Ovary (tissue), 9 donors: ENCODE data around the gene ATP6V1A. TPM values are rescaled to one million over a fixed set of nuclear protein-coding genes. Genes with fewer than 3 reads are reported as not detected.

Source experiments
- DNase-seq, 5 donors: peaks; one replicate each; pipeline ENCODE4 v3.0.0-alpha.2; 2019 to 2020
- H3K27ac ChIP-seq, 2 donors: fragments of 200-600 bp; one replicate each; pipeline versions ENCODE4 v1.5.1 to v1.8.0; 2019 to 2022
- H3K27me3 ChIP-seq: fragments of 200-600 bp; one replicate; pipeline ENCODE4 v1.8.0; 2022
- H3K36me3 ChIP-seq: fragments of 200-600 bp; sonication (generic); one replicate; pipeline ENCODE4 v1.5.1; 2019
- H3K4me1 ChIP-seq: one replicate; pipeline ENCODE4 v1.8.1; 2013; ENCODE audit warnings: mild to moderate bottlenecking, moderate library complexity; ENCODE audit not compliant: insufficient read depth
- H3K4me3 ChIP-seq: fragments of 200-600 bp; sonication (generic); one replicate; pipeline ENCODE4 v1.5.1; 2017
- H3K9me3 ChIP-seq, 2 donors: fragments of 200-600 bp in 1 of 2; sonication (generic) in 1 of 2; one replicate each; pipeline versions ENCODE4 v1.5.1 to v1.8.1; 2013 to 2019; ENCODE audit warnings: mild to moderate bottlenecking in 1 of 2, moderate library complexity in 1 of 2
- CTCF ChIP-seq, 3 donors: fragments of 450-650 bp in 2 of 3; fragments of 200-600 bp in 1 of 3; IDR thresholded peaks; one replicate each; pipeline versions ENCODE4 v1.5.1 to v1.8.0; 2016 to 2022; ENCODE audit warnings: antibody characterized with exemption in 3 of 3, mild to moderate bottlenecking in 1 of 3
- EP300 ChIP-seq: sonication (generic); formaldehyde crosslinking; IDR thresholded peaks from one replicate; pipeline ENCODE4 v1.6.1; 2017; ENCODE audit warnings: antibody characterized with exemption
- POLR2A ChIP-seq: fragments of 450-650 bp; IDR thresholded peaks from one replicate; pipeline ENCODE4 v1.6.1; 2017; ENCODE audit warnings: antibody characterized with exemption, mild to moderate bottlenecking, moderate library complexity
- WGBS, 3 donors: extraction: QIAGEN DNeasy Blood & Tissue Kit in 1 of 3; methylation state at CpG; one replicate each; pipeline versions ENCODE4 v1.1.5 to v1.1.7; 2013 to 2017; 5-methylcytosine and 5-hydroxymethylcytosine counted together
- intact Hi-C, 4 donors: fragments of 100-400 bp; cut with DNase I; formaldehyde crosslinking; loops; one replicate each; pipeline versions ENCODE4 v1.11.0 to v1.15.1; 2022 to 2023
- polyA plus RNA-seq, 2 donors: library from polyadenylated mRNA; stranded (reverse); fragments of 200-250 nt in 1 of 2; fragments of 350-450 nt in 1 of 2; fragmentation: Illumina TruSeq in 1 of 2; extraction: RNeasy Lipid Tissue Mini Kit (QIAGEN cat#74804) in 1 of 2; gene quantifications; one replicate each; pipeline ENCODE4 v1.2.3, GENCODE V29; 2013 to 2014
- total RNA-seq, 7 donors: library from RNA; depleted of rRNA in 2 of 7; stranded (reverse); fragments of >200 nt in 2 of 7; fragmentation: NEBNext Ultra II Directional in 3 of 7; extraction: Animal tissue kit (Norgen Biotek cat#: 25700) in 3 of 7; gene quantifications; one replicate each; pipeline versions ENCODE4 v1.1.0 to v1.2.4, GENCODE V29; 2016 to 2023
- donor health status: DM: no; HTN: no; CAD: no; lungs with moderate emphysema.
- donor health status: DM: no; HTN: no; CAD: no.
- donor health status: Bipolar disorder and iron deficiency.
- donor health status: DM: yes; HTN: yes; CAD: no.
- donor health status: DM: no; HTN: no; CAD: no.
- donor health status: DM: yes; HTN: yes; CAD: no.

ATP6V1A gene
- total and polyA plus RNA-seq, 9 donors: 9.3 to 55.3 (median 38.3) TPM

GRCh38 chr3:113743006-113743630 is 3.7 kb upstream of the ATP6V1A start:
- intact Hi-C loops: no loop called here
- TF ChIP-seq POLR2A (no peak), EP300 (no peak), CTCF (IDR thresholded peaks at IDR 0.05) (no peak)
- H3K9me3 ChIP-seq: no peaks in the 10 kb centered on the region
- no peak overlapping the region for H3K27ac ChIP-seq
- H3K36me3 ChIP-seq: no peaks in the 10 kb centered on the region
- DNase-seq: no peak
- H3K4me3 ChIP-seq: no peak overlapping the region
- peaks cover 5% of the 10 kb centered on the region for H3K4me1 ChIP-seq
- WGBS, 3 donors: 69 to 71% (median 70%) methylated on average over 7 of the region's 7 CpGs
- H3K27me3 ChIP-seq: no peaks in the 10 kb centered on the region

GRCh38 chr3:113744941-113745755 is 1.7 kb upstream of the ATP6V1A start:
- Histone ChIP-seq H3K4me1 (peaks cover 7% of the 10 kb centered on the region), H3K4me3 (peak overlapping the region; percentile 91), H3K36me3 (no peaks in the 10 kb centered on the region), H3K27me3 (no peaks in the 10 kb centered on the region), H3K9me3 (no peaks in the 10 kb centered on the region), H3K27ac (peak overlapping the region; percentile 80 to 99)
- intact Hi-C loops: loop anchor here in 1 of 4 donors (5.0 kb wide), 2 partner anchors 1183 to 1402 kb away; partner anchors contain the start of genes ATG3, SLC35A5 and ZBTB20
- peak; percentile 50 to 79 (median 66) for DNase-seq
- WGBS, 3 donors: 1% methylated on average over 35 of the region's 35 CpGs
- no peak for TF ChIP-seq POLR2A
- no peak for TF ChIP-seq EP300
- TF ChIP-seq CTCF (IDR thresholded peaks at IDR 0.05): peak; percentile 10 to 64 (median 45)

- no peaks in the 10 kb centered on the region for H3K27me3 ChIP-seq
- WGBS, 3 donors: 0 to 1% (median 1%) methylated on average over 58 to 72 of the region's 72 CpGs
- H3K36me3 ChIP-seq: no peaks in the 10 kb centered on the region
- no peaks in the 10 kb centered on the region for H3K9me3 ChIP-seq
- H3K4me3 ChIP-seq: peak within 1 kb of the TSS; percentile 91
- intact Hi-C loops: loop anchor here in 1 of 4 donors (2.0 to 5.0 kb wide), 3 partner anchors 49 to 1401 kb away; partner anchors contain the start of genes ATG3, SLC35A5, USF3 and ZBTB20
- H3K27ac ChIP-seq: peak within 1 kb of the TSS; percentile 80 to 99
- TF ChIP-seq EP300 (no peak), CTCF (IDR thresholded peaks at IDR 0.05) (peak in 1 of 3 donors; percentile 18), POLR2A (peak; percentile 85)
- peaks cover 7% of the 10 kb centered on the region for H3K4me1 ChIP-seq
- peak; percentile 94 to 97 (median 96) for DNase-seq
Observed at GRCh38 chr3:113745756-113746547, 883 bp upstream of the ATP6V1A start, which contains the start of gene NAA50. TSS of gene NAA50 (minus strand) at chr3:113746249. CDS start at chr3:113745949, 300 bp downstream.
